Natural killer cell treated with Interleukin-12 subunit alpha and Interleukin-12 subunit beta and Interleukin-15 and Interleukin-18, amount 100 ng/mL, for 72 hours (primary cell): Measurements from ENCODE around the gene DACH2. TPM values are rescaled to one million over a fixed set of nuclear protein-coding genes. Genes with fewer than 3 reads are reported as not detected.

Source experiments
- ATAC-seq, 2 donors: fragments of 150-1000 bp; cut with Tn5 transposase in 1 of 2; sonication (Bioruptor Pico), chemical (Tn5 transposase) in 1 of 2; 2 replicates each; pipeline ENCODE4 v1.10.0; 2021
- DNase-seq: peaks from one replicate; pipeline ENCODE4 v3.0.0; 2022; ENCODE audit warnings: low spot score
- H3K27ac Mint-ChIP-seq, 2 donors: 1 replicate in 1 of 2; 2 replicates in 1 of 2; pipeline ENCODE4 v1.8.0; 2022; ENCODE audit warnings: mixed read lengths in 2 of 2, mild to moderate bottlenecking in 1 of 2, moderate library complexity in 1 of 2
- H3K27me3 Mint-ChIP-seq, 2 donors: 1 replicate in 1 of 2; 2 replicates in 1 of 2; pipeline ENCODE4 v1.8.0; 2022; ENCODE audit warnings: mixed read lengths in 2 of 2
- H3K36me3 Mint-ChIP-seq: one replicate; pipeline ENCODE4 v1.8.0; 2022; ENCODE audit warnings: mixed read lengths
- H3K4me1 Mint-ChIP-seq, 2 donors: 1 replicate in 1 of 2; 2 replicates in 1 of 2; pipeline ENCODE4 v1.8.0; 2022; ENCODE audit warnings: low read depth in 2 of 2, mixed read lengths in 2 of 2, mild to moderate bottlenecking in 1 of 2
- H3K4me3 Mint-ChIP-seq: one replicate; pipeline ENCODE4 v1.8.0; 2022; ENCODE audit warnings: mixed read lengths
- H3K9me3 Mint-ChIP-seq: 2 replicates; pipeline ENCODE4 v1.8.0; 2022; ENCODE audit warnings: mixed read lengths
- total RNA-seq, 2 donors: library from RNA; stranded (reverse); gene quantifications; one replicate each; pipeline ENCODE4 v1.2.3, GENCODE V29; 2022

DACH2 gene
- total RNA-seq, 2 donors from 2014 or later, result not detected

DNA sequence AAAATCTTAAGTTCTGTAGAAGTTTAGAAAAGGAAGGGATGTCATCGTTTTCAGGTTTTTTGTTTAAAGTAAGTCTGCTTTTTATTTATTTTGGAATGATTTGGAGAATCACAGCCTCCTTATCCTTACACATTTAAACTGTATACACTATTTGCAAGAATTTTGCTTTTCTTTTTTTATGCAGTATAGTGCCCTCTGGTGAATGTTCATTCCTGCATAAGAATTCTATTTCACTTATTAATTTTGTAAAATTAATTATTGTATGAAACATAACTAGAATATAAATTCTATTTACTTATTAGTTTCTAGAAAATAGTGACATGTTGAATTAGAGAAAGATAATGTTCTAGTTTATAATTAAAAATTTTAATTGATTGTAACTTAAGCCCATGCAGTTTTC is 44.6 kb downstream of the DACH2 start:
- Mint-ChIP-seq H3K27me3 (no peaks in the 10 kb centered on the region), H3K4me3 (no peak overlapping the region)
- no peak for ATAC-seq

DNA sequence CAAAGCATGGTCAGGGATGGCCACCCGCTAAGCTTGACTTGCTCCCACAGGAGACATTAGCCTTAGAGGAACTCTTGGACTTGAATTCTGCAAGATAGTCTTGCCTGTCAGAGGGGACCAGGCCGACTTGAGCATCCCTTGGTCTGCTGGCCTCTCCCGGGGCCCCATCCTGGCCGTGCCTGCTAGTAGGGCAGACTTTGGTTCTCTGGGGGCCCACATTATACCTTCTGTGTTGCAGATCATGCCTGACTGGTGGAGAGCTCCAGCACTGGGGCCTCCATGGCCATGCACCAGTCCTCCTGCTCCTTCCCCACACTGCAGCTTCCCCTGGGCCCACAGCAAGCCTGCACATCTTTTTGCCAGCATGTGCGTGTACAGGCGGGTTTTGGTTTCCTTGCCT is 46.5 kb downstream of the DACH2 start:
- Mint-ChIP-seq H3K36me3 (no peaks in the 10 kb centered on the region), H3K27me3 (no peaks in the 10 kb centered on the region), H3K9me3 (no peaks in the 10 kb centered on the region), H3K4me1 (no peaks in the 10 kb centered on the region), H3K4me3 (no peak overlapping the region), H3K27ac (no peak overlapping the region)
- no peak for DNase-seq
- no peak for ATAC-seq

More for the DNA sequence above, 44.6 kb downstream of the DACH2 start:
- H3K27ac Mint-ChIP-seq, result no peak overlapping the region
- no peak for DNase-seq
- H3K36me3 Mint-ChIP-seq, result no peaks in the 10 kb centered on the region
- H3K9me3 Mint-ChIP-seq, result no peaks in the 10 kb centered on the region
- H3K4me1 Mint-ChIP-seq, result no peaks in the 10 kb centered on the region

DNA sequence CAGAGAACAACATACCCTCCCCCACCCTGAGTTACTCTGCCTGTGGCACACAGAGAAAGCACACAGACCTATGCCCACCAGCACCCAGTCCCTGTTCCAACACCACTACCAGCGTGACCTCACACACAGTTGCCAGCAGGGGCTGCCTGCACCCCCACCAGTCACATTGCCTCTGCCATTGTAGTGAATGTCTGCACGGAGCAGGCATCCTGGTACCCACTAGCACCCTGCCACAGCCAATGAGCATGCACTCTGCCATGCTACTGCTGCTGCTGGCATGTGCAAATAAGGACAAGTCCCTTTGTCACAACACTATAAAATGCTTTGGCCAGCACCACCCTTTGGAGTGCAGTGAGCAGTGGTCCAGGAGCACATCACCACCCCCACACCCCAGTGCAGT is 47.1 kb downstream of the DACH2 start:
- no peak overlapping the region for H3K4me3 Mint-ChIP-seq
- H3K27me3 Mint-ChIP-seq, result no peaks in the 10 kb centered on the region
- H3K27ac Mint-ChIP-seq, result no peak overlapping the region
- no peaks in the 10 kb centered on the region for H3K36me3 Mint-ChIP-seq
- DNase-seq (no peak), ATAC-seq (no peak)
- no peaks in the 10 kb centered on the region for H3K9me3 Mint-ChIP-seq
- H3K4me1 Mint-ChIP-seq, result no peaks in the 10 kb centered on the region

DNA sequence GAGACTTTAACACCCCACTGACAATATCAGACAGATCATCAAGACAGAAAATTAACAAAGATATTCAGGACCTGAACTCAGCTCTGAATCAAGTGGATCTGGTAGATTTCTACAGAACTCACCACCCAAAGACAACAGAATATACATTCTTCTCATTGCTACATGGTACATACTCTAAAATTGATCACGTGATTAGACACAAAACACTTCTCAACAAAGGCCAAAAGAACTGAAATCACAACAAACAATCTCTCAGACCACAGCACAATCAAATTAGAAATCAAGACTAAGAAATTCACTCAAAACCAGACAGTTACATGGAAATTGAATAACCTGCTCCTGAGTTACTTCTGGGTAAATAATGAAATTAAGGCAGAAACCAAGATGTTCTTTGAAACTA is 49.6 kb downstream of the DACH2 start:
- Mint-ChIP-seq H3K27me3 (no peaks in the 10 kb centered on the region), H3K36me3 (no peaks in the 10 kb centered on the region), H3K27ac (no peak overlapping the region), H3K4me1 (no peaks in the 10 kb centered on the region), H3K9me3 (no peaks in the 10 kb centered on the region), H3K4me3 (no peak overlapping the region)
- DNase-seq (no peak), ATAC-seq (no peak)

DNA sequence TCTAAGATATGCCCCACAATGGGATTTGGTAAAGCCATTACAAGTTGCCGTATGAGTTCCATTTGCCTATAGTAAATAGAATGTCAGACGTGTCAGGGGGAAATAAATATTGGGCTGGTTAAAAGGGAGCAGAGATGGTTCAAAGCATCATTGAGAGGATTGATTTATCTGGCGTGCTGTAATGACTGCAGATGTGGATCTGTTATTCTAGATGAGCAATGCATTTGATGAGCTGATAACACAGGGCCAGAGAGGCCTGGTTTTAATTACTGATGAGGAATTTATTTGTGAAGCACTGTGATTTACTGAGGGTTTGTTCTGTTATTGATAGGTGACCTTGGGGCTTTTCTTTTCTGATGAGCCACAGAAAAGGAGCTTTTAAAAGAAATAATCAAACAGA is 62.5 kb downstream of the DACH2 start:
- Mint-ChIP-seq H3K4me3 (no peak overlapping the region), H3K9me3 (no peaks in the 10 kb centered on the region), H3K36me3 (no peaks in the 10 kb centered on the region), H3K27ac (no peak overlapping the region), H3K27me3 (peaks cover 0 to 2% of the 10 kb centered on the region in 2 donors), H3K4me1 (no peaks in the 10 kb centered on the region)
- DNase-seq (no peak), ATAC-seq (no peak)

DNA sequence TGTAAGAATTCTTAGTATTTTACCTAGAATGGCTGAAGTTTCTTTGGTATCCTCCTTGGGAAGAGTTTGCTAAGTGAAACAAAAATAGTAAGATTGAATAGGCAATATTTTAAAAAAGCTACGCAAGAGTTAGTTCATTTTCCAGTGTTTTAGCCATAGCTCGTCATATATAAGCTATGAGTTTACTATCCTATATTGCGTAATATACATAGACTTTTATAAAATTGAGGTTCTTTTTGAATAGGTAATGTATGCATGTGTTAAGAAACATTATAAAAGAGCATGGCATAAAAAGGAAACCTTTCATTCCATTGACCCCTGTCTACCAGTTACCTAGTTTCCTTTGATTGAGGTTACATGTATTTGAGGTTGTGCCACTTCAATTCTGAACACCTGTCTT is 67.0 kb downstream of the DACH2 start:
- no peaks in the 10 kb centered on the region for H3K9me3 Mint-ChIP-seq
- H3K36me3 Mint-ChIP-seq, result no peaks in the 10 kb centered on the region
- DNase-seq, result no peak
- no peak overlapping the region for H3K27ac Mint-ChIP-seq
- peaks cover 0 to 2% of the 10 kb centered on the region in 2 donors for H3K27me3 Mint-ChIP-seq
- no peak overlapping the region for H3K4me3 Mint-ChIP-seq
- ATAC-seq, result no peak
- H3K4me1 Mint-ChIP-seq, result no peaks in the 10 kb centered on the region

DNA sequence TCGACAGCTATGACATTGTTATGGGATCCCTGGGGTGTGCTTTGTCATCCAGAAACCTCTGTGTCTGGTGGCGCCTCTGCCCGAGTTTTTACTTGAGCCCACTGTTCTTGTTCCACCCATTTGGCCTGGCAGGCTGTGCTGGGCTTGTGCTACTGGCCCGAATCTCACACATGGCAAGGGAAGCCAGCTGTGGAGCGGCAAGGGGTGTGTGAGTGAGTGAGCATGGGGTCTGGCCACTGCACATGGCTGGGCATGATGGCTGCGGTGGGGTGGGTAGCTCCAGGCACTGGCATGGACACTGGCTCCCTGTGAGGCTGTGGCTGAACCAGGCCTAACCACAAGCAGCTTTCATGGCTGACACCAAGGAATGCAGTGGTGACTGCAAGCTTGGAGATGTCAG is 89.2 kb downstream of the DACH2 start:
- Mint-ChIP-seq H3K27me3 (no peaks in the 10 kb centered on the region), H3K4me1 (no peaks in the 10 kb centered on the region), H3K9me3 (peaks cover 10% of the 10 kb centered on the region), H3K27ac (no peak overlapping the region), H3K4me3 (no peak overlapping the region), H3K36me3 (peaks cover 6% of the 10 kb centered on the region)
- ATAC-seq (no peak), DNase-seq (no peak)

DNA sequence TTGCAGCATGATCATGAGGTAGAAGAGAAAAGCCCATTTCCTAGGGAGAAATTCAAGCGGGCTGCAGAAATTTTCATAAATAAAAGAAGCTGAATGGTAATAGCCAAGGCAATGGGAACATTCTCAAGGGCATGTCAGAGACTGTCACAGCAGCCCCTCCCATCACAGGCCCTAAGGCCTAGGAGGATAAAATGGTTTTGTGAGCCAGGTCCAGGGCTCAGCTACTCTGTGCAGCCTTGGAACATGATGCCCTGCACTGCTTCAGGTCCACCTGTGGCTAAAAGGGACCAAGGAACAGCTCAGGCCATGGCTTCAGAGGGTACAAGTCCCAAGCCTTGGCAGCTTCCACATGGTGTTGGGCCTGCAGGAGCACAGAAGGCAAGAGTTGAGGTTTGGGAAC is 93.3 kb downstream of the DACH2 start:
- Mint-ChIP-seq H3K27ac (no peak overlapping the region), H3K9me3 (peaks cover 15% of the 10 kb centered on the region), H3K4me1 (no peaks in the 10 kb centered on the region), H3K4me3 (no peak overlapping the region), H3K36me3 (peaks cover 6% of the 10 kb centered on the region), H3K27me3 (no peaks in the 10 kb centered on the region)
- DNase-seq, result no peak
- ATAC-seq, result no peak

DNA sequence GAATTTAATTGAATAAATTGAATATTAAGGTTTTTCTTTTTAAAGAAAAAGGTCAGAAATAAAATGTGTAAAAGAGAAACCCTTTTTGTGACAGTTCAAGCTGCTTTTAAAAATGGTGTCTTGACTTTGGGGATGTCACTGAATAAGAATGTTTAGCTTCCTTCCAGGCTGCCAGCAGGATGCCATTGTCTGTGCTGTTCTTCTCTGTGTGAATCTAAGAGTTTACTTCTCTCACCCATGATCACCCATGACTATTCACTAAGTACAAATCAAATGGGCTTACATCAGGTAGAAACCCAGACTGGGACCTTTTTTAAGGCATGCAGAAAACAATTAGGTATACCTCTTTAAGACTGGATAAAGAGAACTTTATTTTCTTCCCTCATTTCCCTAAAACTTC is 115.3 kb downstream of the DACH2 start:
- no peaks in the 10 kb centered on the region for H3K36me3 Mint-ChIP-seq
- ATAC-seq, result no peak

DNA sequence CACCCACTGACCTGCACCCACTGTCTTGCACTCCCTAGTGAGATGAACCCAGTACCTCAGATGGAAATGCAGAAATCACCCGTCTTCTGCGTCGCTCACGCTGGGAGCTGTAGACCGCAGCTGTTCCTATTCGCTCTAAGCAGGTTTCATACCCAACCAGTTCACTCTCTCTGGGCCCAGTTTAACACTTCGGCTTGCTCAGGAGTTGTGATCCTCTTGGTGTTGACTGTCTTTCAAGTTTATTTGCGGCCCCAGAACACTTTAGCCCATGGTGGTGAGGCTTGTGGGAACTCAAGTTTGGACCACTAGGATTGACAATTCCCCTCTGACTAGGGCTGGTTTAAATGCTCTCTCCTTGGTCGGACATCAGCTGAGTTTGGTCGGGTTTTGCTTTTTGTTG is 147.0 kb downstream of the DACH2 start:
- Mint-ChIP-seq H3K27ac (no peak overlapping the region), H3K36me3 (no peaks in the 10 kb centered on the region), H3K9me3 (peaks cover 4% of the 10 kb centered on the region), H3K4me3 (no peak overlapping the region), H3K4me1 (no peaks in the 10 kb centered on the region), H3K27me3 (no peaks in the 10 kb centered on the region)
- no peak for ATAC-seq
- DNase-seq, result no peak

More for the DNA sequence above, 115.3 kb downstream of the DACH2 start:
- Mint-ChIP-seq H3K27me3 (no peaks in the 10 kb centered on the region), H3K4me1 (no peaks in the 10 kb centered on the region), H3K4me3 (no peak overlapping the region), H3K27ac (no peak overlapping the region), H3K9me3 (no peaks in the 10 kb centered on the region)
- DNase-seq, result no peak

DNA sequence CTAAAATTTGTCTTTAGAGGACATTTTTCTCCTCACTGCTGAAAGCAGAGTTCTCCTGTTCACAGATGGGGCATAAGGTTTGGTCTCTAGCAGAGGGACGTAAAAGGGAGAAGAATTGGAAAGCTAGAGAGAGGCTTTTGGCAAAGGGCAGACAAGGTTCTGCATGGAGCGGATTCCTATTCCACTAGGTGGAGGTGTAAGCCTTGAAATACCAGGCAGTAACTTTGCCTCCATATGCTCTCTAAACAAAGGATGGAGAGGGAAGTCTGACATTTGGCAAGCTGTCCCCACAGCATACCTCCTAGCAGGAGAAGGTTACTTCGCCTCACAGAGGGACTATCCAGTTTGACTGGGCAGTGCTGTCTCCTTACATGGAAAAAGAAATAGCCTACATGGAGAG is 174.7 kb downstream of the DACH2 start:
- no peak overlapping the region for H3K4me3 Mint-ChIP-seq
- no peaks in the 10 kb centered on the region for H3K4me1 Mint-ChIP-seq
- ATAC-seq (no peak), DNase-seq (no peak)
- H3K27ac Mint-ChIP-seq, result no peak overlapping the region
- peaks cover 4% of the 10 kb centered on the region for H3K36me3 Mint-ChIP-seq
- H3K27me3 Mint-ChIP-seq, result no peaks in the 10 kb centered on the region
- peaks cover 2% of the 10 kb centered on the region for H3K9me3 Mint-ChIP-seq

DNA sequence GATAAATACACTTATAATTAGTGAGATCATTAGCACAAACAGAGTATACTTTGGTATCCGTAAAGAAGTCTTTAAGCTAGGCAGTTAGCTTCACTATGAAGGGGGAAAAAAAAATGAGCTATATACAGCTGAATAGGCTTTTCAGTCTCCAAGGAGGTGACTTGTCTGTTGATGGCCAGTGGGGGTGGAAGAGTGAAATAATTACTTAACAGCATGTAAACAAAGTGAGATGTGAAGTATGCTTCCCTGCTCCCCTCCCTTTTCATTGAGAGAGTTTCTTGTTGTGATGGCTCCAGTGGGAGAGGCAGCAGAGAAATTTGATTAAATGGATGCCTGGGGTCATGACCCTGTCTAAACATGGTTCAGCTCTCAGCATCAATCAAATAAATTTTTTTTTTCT is 180.9 kb downstream of the DACH2 start:
- ATAC-seq, result no peak
- peaks cover 0 to 5% of the 10 kb centered on the region in 2 donors for H3K27me3 Mint-ChIP-seq
- no peak for DNase-seq
- H3K4me3 Mint-ChIP-seq, result no peak overlapping the region
- H3K4me1 Mint-ChIP-seq, result no peaks in the 10 kb centered on the region
- H3K9me3 Mint-ChIP-seq, result peaks cover 2% of the 10 kb centered on the region
- H3K27ac Mint-ChIP-seq, result no peak overlapping the region
- peaks cover 4% of the 10 kb centered on the region for H3K36me3 Mint-ChIP-seq

DNA sequence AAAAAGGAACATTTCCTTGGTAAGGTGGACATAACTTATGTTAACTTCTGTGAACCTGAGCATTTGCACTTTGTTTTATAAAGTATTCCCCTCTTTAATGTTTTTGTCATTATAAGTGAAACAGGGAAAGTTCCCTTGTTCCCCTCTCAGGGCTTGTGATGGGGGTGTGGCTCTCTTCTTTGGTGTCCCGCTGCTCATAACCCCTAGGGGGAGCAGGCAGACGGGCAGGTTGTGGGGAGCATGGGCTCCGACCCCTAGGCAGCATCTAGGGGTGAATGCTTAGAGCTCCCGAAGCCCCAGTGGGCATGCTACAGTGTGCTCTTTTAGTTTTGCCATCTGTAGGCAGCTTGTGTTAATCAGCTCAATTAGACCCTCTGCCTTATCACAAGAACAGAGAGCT is 200.4 kb downstream of the DACH2 start:
- Mint-ChIP-seq H3K9me3 (no peaks in the 10 kb centered on the region), H3K36me3 (no peaks in the 10 kb centered on the region), H3K27me3 (no peaks in the 10 kb centered on the region), H3K4me3 (no peak overlapping the region), H3K27ac (no peak overlapping the region), H3K4me1 (no peaks in the 10 kb centered on the region)
- DNase-seq (no peak), ATAC-seq (no peak)

DNA sequence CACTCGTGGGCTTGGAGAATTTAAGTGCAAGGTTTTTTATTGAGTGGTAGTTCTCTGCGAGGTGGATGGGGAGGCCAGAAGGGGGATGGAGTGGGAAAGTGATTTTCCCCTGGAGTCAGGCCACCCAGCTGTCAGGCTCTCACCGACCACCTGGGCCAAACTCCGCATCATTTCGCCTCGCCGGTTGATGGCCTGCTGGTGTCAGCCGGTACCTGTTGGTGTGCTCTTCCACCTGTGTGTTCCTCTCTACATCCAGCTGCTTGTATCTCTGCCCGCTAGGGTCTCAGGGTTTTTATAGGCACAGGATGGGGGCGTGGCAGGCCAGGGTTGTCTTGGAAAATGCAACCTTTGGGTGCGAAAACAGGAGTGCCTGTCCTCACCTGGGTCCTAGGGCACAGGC is 200.9 kb downstream of the DACH2 start:
- H3K27ac Mint-ChIP-seq, result no peak overlapping the region
- no peaks in the 10 kb centered on the region for H3K36me3 Mint-ChIP-seq
- H3K9me3 Mint-ChIP-seq, result no peaks in the 10 kb centered on the region
- ATAC-seq (no peak), DNase-seq (no peak)
- no peaks in the 10 kb centered on the region for H3K4me1 Mint-ChIP-seq
- H3K4me3 Mint-ChIP-seq, result no peak overlapping the region
- H3K27me3 Mint-ChIP-seq, result no peaks in the 10 kb centered on the region

DNA sequence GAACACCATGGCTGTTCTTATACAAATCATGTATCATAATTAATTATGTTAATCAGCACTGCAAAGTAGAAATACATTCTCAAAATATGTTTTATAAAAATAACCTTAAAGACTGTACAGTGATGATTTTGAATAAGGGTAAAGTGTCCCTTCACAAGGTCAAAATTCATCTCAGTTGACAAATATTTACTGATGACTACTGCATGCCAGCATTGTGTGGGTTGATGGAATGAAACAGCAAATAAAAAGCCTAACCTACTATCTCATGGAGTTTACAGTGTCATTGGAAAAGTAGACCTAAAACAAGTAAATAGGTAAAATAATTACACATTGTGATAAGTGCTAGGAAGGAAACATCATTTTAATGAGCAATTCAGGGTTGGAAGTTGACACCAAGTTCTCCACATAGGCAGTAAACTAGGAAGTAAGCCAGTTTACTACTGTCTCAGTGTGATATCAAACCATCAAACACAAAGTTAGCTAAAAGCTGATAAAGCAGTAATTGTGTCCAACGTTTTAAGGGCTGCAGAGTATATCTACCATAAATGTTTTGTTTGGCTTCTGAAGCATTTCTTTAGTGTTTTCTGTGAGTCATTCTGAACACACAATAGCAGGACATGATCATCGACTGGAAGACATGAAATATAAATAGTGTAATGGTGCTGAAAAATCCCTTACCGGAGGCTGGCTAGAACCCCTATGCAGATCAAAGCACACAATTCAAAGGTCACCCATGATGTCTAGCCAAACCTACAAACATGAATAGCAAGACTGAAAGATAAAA is 221.8 kb downstream of the DACH2 start:
- ATAC-seq (no peak), DNase-seq (no peak)
- no peak overlapping the region for H3K27ac Mint-ChIP-seq
- H3K4me1 Mint-ChIP-seq, result no peaks in the 10 kb centered on the region
- no peaks in the 10 kb centered on the region for H3K9me3 Mint-ChIP-seq
- H3K4me3 Mint-ChIP-seq, result no peak overlapping the region
- H3K36me3 Mint-ChIP-seq, result no peaks in the 10 kb centered on the region
- H3K27me3 Mint-ChIP-seq, result no peaks in the 10 kb centered on the region
